ENCODE results near the gene EIF2B2. TPM values are rescaled to one million over a fixed set of nuclear protein-coding genes. Genes with fewer than 3 reads are reported as not detected.

EIF2B2 gene
- total RNA-seq, 2 experiments from 2014 or later = 33.5 to 49.8 TPM

DNA sequence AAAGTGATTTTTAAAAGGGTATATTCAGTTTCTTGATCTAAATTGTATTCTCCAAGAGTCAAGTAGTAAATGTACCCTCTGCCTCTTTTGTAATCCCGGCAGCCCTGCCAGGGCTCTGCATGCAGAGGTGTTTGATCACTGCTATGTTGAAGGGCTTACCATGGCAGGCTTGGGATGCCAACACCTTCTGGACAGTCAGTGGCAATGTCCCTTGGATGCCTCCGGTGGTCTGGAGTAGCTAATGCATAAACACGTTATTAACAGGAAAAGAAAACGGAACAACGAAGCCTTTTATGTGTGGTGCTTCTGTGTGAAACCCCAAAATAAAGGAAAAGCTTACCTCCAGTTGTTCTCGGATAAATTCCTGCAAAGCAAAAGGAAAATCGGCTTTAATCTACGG, 19.9 kb downstream of the EIF2B2 start:
- DNase-seq (ENCODE audit: low spot score) = peak; percentile 44
- no TSS peak for BruUV-seq (replicated peaks)
- no peaks in the 10 kb centered on the region for H3K36me3 ChIP-seq (ENCODE audit: insufficient read depth, low read length)
- POLR2A ChIA-PET = interaction anchor here (1.0 kb wide), 2 partner anchors 19 to 42 kb away, joined by 3 read pairs; partner anchors contain the start of gene ACYP1
- no peaks in the 10 kb centered on the region for H3K9me2 ChIP-seq (ENCODE audit: insufficient read depth, low read length)
- H4K20me1 ChIP-seq (ENCODE audit: insufficient read depth, low read length) = no peaks in the 10 kb centered on the region
- H3K27ac ChIP-seq (ENCODE audit: low read depth, low read length, poor library complexity, severe bottlenecking) = no peak overlapping the region
- no peak overlapping the region for H2AFZ ChIP-seq (ENCODE audit: low read length)
- no peak overlapping the region for H3K4me2 ChIP-seq (ENCODE audit: low read length)
- no peaks in the 10 kb centered on the region for H3K79me2 ChIP-seq (ENCODE audit: insufficient read depth, low read depth, low read length)
- no peak for TF ChIP-seq EZH2phosphoT487 (IDR thresholded peaks at IDR 0.05; ENCODE audit: borderline replicate concordance, low read depth, low read length)
- TF ChIP-seq, protein P1, sequence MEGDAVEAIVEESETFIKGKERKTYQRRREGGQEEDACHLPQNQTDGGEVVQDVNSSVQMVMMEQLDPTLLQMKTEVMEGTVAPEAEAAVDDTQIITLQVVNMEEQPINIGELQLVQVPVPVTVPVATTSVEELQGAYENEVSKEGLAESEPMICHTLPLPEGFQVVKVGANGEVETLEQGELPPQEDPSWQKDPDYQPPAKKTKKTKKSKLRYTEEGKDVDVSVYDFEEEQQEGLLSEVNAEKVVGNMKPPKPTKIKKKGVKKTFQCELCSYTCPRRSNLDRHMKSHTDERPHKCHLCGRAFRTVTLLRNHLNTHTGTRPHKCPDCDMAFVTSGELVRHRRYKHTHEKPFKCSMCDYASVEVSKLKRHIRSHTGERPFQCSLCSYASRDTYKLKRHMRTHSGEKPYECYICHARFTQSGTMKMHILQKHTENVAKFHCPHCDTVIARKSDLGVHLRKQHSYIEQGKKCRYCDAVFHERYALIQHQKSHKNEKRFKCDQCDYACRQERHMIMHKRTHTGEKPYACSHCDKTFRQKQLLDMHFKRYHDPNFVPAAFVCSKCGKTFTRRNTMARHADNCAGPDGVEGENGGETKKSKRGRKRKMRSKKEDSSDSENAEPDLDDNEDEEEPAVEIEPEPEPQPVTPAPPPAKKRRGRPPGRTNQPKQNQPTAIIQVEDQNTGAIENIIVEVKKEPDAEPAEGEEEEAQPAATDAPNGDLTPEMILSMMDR (conservative IDR thresholded peaks at IDR 0.05; ENCODE audit: low read length) = peak; percentile 79
- no peak overlapping the region for H3K4me3 ChIP-seq (ENCODE audit: low read depth, low read length, poor library complexity, severe bottlenecking)
- intact Hi-C loops (cut with micrococcal nuclease; ENCODE audit: unreplicated experiment) = loop anchor here (5.0 kb wide), 1 partner anchor 75 kb away; no protein-coding TSS in a partner anchor
- no peaks in the 10 kb centered on the region for H3K9me3 ChIP-seq (ENCODE audit: low read length)
- CTCF ChIA-PET (ENCODE audit: unreplicated experiment) = interaction anchor here (0.8 kb wide), 1 partner anchor 20 kb away, joined by 3 read pairs; the partner anchor contains the start of gene EIF2B2
- no peaks in the 10 kb centered on the region for H3K4me1 ChIP-seq (ENCODE audit: insufficient read depth, low read length, poor library complexity, severe bottlenecking)

DNA sequence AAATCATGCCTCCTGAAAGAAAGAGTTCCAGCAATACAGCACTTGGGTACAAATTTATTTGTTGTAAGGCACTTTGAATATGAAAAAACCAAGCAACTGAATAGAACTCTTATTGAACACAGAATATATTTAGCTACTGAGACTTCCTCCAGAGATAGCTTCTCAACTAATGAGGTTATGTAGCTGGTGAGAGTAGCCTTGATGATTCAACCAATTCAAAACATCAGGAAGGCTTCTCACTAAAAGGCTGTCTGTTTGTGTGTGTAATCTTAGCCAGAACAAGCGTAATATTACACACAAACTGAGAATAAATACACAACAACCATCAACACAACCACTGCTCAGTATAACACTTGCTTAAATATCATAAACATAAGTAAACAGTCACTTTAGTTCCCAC, 20.4 kb downstream of the EIF2B2 start:
- intact Hi-C loops (cut with micrococcal nuclease; ENCODE audit: unreplicated experiment) = loop anchor here (5.0 kb wide), 1 partner anchor 76 kb away; no protein-coding TSS in a partner anchor
- no peaks in the 10 kb centered on the region for H4K20me1 ChIP-seq (ENCODE audit: insufficient read depth, low read length)
- no peak overlapping the region for H3K4me3 ChIP-seq (ENCODE audit: low read depth, low read length, poor library complexity, severe bottlenecking)
- no peak overlapping the region for H2AFZ ChIP-seq (ENCODE audit: low read length)
- no peaks in the 10 kb centered on the region for H3K4me1 ChIP-seq (ENCODE audit: insufficient read depth, low read length, poor library complexity, severe bottlenecking)
- H3K27ac ChIP-seq (ENCODE audit: low read depth, low read length, poor library complexity, severe bottlenecking) = no peak overlapping the region
- no peaks in the 10 kb centered on the region for H3K79me2 ChIP-seq (ENCODE audit: insufficient read depth, low read depth, low read length)
- no TSS peak for BruUV-seq (replicated peaks)
- no peak for TF ChIP-seq EZH2phosphoT487 (IDR thresholded peaks at IDR 0.05; ENCODE audit: borderline replicate concordance, low read depth, low read length)
- TF ChIP-seq, protein P1 (conservative IDR thresholded peaks at IDR 0.05; ENCODE audit: low read length) = no peak
- H3K4me2 ChIP-seq (ENCODE audit: low read length) = no peak overlapping the region
- CTCF ChIA-PET (ENCODE audit: unreplicated experiment) = interaction anchor here (0.8 kb wide), 1 partner anchor 20 kb away, joined by 3 read pairs; the partner anchor contains the start of gene EIF2B2
- H3K9me3 ChIP-seq (ENCODE audit: low read length) = no peaks in the 10 kb centered on the region
- POLR2A ChIA-PET = interaction anchor here (0.6 to 1.0 kb wide), 3 partner anchors 19 to 41 kb away, joined by 3 read pairs; partner anchors contain the start of gene ACYP1
- H3K36me3 ChIP-seq (ENCODE audit: insufficient read depth, low read length) = no peaks in the 10 kb centered on the region
- no peak for DNase-seq (ENCODE audit: low spot score)
- H3K9me2 ChIP-seq (ENCODE audit: insufficient read depth, low read length) = no peaks in the 10 kb centered on the region

DNA sequence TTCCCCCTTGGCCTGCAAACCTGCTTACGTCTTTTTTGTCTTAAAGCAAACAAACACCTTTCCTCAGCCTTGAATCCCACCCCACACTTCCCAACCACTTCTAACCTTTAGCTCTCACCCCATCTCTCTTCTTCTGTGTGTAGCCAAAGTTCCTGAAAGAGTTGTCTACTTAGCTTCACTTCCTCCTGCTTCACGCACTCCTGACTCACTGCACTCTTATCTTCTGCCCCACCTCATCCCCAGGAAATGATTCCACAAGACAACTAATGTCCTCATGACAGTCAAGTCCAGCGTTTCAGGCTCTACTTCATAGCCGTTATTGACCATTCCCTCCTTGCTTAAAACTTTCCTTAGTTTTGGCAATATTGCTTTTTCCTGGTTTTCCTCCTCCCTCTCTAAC, 22.4 kb downstream of the EIF2B2 start:
- Histone ChIP-seq H3K4me3 (ENCODE audit: low read depth, low read length, poor library complexity, severe bottlenecking) (no peak overlapping the region), H3K4me2 (ENCODE audit: low read length) (no peak overlapping the region)
- no TSS peak for BruUV-seq (replicated peaks)

More for the DNA sequence above, 22.4 kb downstream of the EIF2B2 start:
- H3K79me2 ChIP-seq (ENCODE audit: insufficient read depth, low read depth, low read length) = no peaks in the 10 kb centered on the region
- no peaks in the 10 kb centered on the region for H3K9me3 ChIP-seq (ENCODE audit: low read length)
- H3K4me1 ChIP-seq (ENCODE audit: insufficient read depth, low read length, poor library complexity, severe bottlenecking) = no peaks in the 10 kb centered on the region
- no peaks in the 10 kb centered on the region for H3K9me2 ChIP-seq (ENCODE audit: insufficient read depth, low read length)
- H3K27ac ChIP-seq (ENCODE audit: low read depth, low read length, poor library complexity, severe bottlenecking) = no peak overlapping the region
- DNase-seq (ENCODE audit: low spot score) = no peak
- no peak overlapping the region for H2AFZ ChIP-seq (ENCODE audit: low read length)
- TF ChIP-seq, protein P1 (conservative IDR thresholded peaks at IDR 0.05; ENCODE audit: low read length) = no peak
- CTCF ChIA-PET (ENCODE audit: unreplicated experiment) = no interaction called here
- H4K20me1 ChIP-seq (ENCODE audit: insufficient read depth, low read length) = no peaks in the 10 kb centered on the region
- intact Hi-C loops (cut with micrococcal nuclease; ENCODE audit: unreplicated experiment) = no loop called here
- H3K36me3 ChIP-seq (ENCODE audit: insufficient read depth, low read length) = no peaks in the 10 kb centered on the region
- POLR2A ChIA-PET = interaction anchor here (0.6 to 0.8 kb wide), 3 partner anchors 22 to 91 kb away, joined by 3 read pairs; no protein-coding TSS in a partner anchor
